Liver (tissue), 9 donors: ENCODE measurements around the gene GALNT10. TPM values are rescaled to one million over a fixed set of nuclear protein-coding genes. Genes with fewer than 3 reads are reported as not detected.

Experiments used
- DNase-seq: peaks from one replicate; pipeline ENCODE4 v3.0.0-alpha.2; 2017; ENCODE audit warnings: low spot score
- H3K27ac ChIP-seq, 2 donors: one replicate each; pipeline ENCODE4 v1.7.0; 2013; ENCODE audit warnings: inconsistent platforms in 2 of 2, low read length in 2 of 2, control low read depth in 1 of 2, low read depth in 1 of 2, mild to moderate bottlenecking in 1 of 2
- H3K27me3 ChIP-seq, 4 donors: one replicate each; pipeline versions ENCODE4 v1.6.1 to v1.7.0; 2013; ENCODE audit warnings: low read length in 3 of 4, inconsistent platforms in 1 of 4, mild to moderate bottlenecking in 1 of 4, moderate library complexity in 1 of 4; ENCODE audit not compliant: control insufficient read depth in 4 of 4, insufficient read depth in 4 of 4
- H3K36me3 ChIP-seq, 4 donors: one replicate each; pipeline versions ENCODE4 v1.6.1 to v1.7.0; 2013; ENCODE audit warnings: low read length in 3 of 4, mild to moderate bottlenecking in 3 of 4, low read depth in 1 of 4, moderate library complexity in 1 of 4; ENCODE audit not compliant: control insufficient read depth in 4 of 4, insufficient read depth in 3 of 4
- H3K4me1 ChIP-seq, 4 donors: one replicate each; pipeline versions ENCODE4 v1.6.1 to v1.7.0; 2013; ENCODE audit warnings: low read length in 3 of 4, mild to moderate bottlenecking in 3 of 4, moderate library complexity in 1 of 4; ENCODE audit not compliant: control insufficient read depth in 4 of 4, insufficient read depth in 4 of 4
- H3K4me3 ChIP-seq, 3 donors: one replicate each; pipeline versions ENCODE4 v1.6.1 to v1.7.0; 2013; ENCODE audit warnings: low read length in 3 of 3, control low read depth in 1 of 3, low read depth in 1 of 3, mild to moderate bottlenecking in 1 of 3
- H3K9ac ChIP-seq, 2 donors: one replicate each; pipeline ENCODE4 v1.7.0; 2013; ENCODE audit warnings: low read length in 2 of 2, mild to moderate bottlenecking in 2 of 2, moderate library complexity in 2 of 2, control low read depth in 1 of 2, low read depth in 1 of 2
- H3K9me3 ChIP-seq, 4 donors: one replicate each; pipeline versions ENCODE4 v1.6.1 to v1.7.0; 2013; ENCODE audit warnings: low read length in 3 of 4; ENCODE audit not compliant: control insufficient read depth in 4 of 4
- CTCF ChIP-seq: fragments of 150-350 bp; IDR thresholded peaks from 2 replicates; pipeline ENCODE4 v1.5.1; 2017; ENCODE audit warnings: improper control_type of control experiment, low read depth, low read length; ENCODE audit not compliant: missing input control
- EGR1 ChIP-seq, 2 donors: IDR thresholded peaks; 2 replicates each; pipeline ENCODE4 v1.6.1; 2016 to 2018; ENCODE audit warnings: antibody characterized with exemption in 2 of 2, low read depth in 2 of 2
- FOXA1 ChIP-seq: IDR thresholded peaks from 2 replicates; pipeline ENCODE4 v1.6.1; 2016; ENCODE audit warnings: antibody characterized with exemption
- FOXA2 ChIP-seq: IDR thresholded peaks from 2 replicates; pipeline ENCODE4 v1.6.1; 2016; ENCODE audit warnings: antibody characterized with exemption
- GABPA ChIP-seq, 2 donors: IDR thresholded peaks in 1 of 2; conservative IDR thresholded peaks in 1 of 2; 2 replicates each; pipeline ENCODE4 v1.6.1; 2016; ENCODE audit warnings: antibody characterized with exemption in 2 of 2, mild to moderate bottlenecking in 1 of 2, moderate library complexity in 1 of 2
- HNF4A ChIP-seq, 2 donors: conservative IDR thresholded peaks; 2 replicates each; pipeline ENCODE4 v1.6.1; 2016; ENCODE audit warnings: antibody characterized with exemption in 2 of 2, mild to moderate bottlenecking in 2 of 2
- HNF4G ChIP-seq: IDR thresholded peaks from 2 replicates; pipeline ENCODE4 v1.6.1; 2016; ENCODE audit warnings: antibody characterized with exemption
- JUND ChIP-seq, 2 donors: IDR thresholded peaks; 2 replicates each; pipeline ENCODE4 v1.6.1; 2016; ENCODE audit warnings: antibody characterized with exemption in 2 of 2
- MAX ChIP-seq: IDR thresholded peaks from 2 replicates; pipeline ENCODE4 v1.6.1; 2016; ENCODE audit warnings: antibody characterized with exemption
- NR2F2 ChIP-seq: IDR thresholded peaks from 2 replicates; pipeline ENCODE4 v1.6.1; 2016; ENCODE audit warnings: antibody characterized with exemption
- RAD21 ChIP-seq, 2 donors: IDR thresholded peaks; 2 replicates each; pipeline ENCODE4 v1.6.1; 2016; ENCODE audit warnings: antibody characterized with exemption in 2 of 2, mild to moderate bottlenecking in 2 of 2
- RXRA ChIP-seq, 2 donors: IDR thresholded peaks; 2 replicates each; pipeline ENCODE4 v1.6.1; 2017 to 2018; ENCODE audit warnings: antibody characterized with exemption in 2 of 2, mild to moderate bottlenecking in 1 of 2
- SP1 ChIP-seq: IDR thresholded peaks from 2 replicates; pipeline ENCODE4 v1.6.1; 2018; ENCODE audit warnings: antibody characterized with exemption, mild to moderate bottlenecking
- TAF1 ChIP-seq: conservative IDR thresholded peaks from 2 replicates; pipeline ENCODE4 v1.6.1; 2016; ENCODE audit warnings: antibody characterized with exemption, mild to moderate bottlenecking
- YY1 ChIP-seq: IDR thresholded peaks from 2 replicates; pipeline ENCODE4 v1.6.1; 2016; ENCODE audit warnings: antibody characterized with exemption, mild to moderate bottlenecking
- WGBS: extraction: QIAGEN DNeasy Blood & Tissue Kit; methylation state at CpG from one replicate; pipeline ENCODE4 v1.1.7; 2013; 5-methylcytosine and 5-hydroxymethylcytosine counted together
- polyA plus RNA-seq, 2 donors: library from polyadenylated mRNA; stranded (reverse) in 1 of 2; unstranded in 1 of 2; fragments of 200-250 nt in 1 of 2; fragments of >200 nt in 1 of 2; fragmentation: Nextera tagmentation in 1 of 2; extraction: Ambion mirVana in 1 of 2; gene quantifications; one replicate each; pipeline versions ENCODE4 v1.2.1 to v1.2.3, GENCODE V29; 2013 to 2015
- total RNA-seq, 2 donors: library from RNA; depleted of rRNA; stranded (reverse); fragments of >200 nt; gene quantifications; one replicate each; pipeline ENCODE4 v1.2.3, GENCODE V29; 2014
- TF ChIP-seq, protein P1 (sequence below): IDR thresholded peaks from 2 replicates; pipeline ENCODE4 v1.6.1; 2016; ENCODE audit warnings: antibody characterized with exemption, mild to moderate bottlenecking
- TF ChIP-seq, protein P2 (sequence below): IDR thresholded peaks from 2 replicates; pipeline ENCODE4 v1.6.1; 2016; ENCODE audit warnings: antibody characterized with exemption
- TF ChIP-seq, protein P3 (sequence below): IDR thresholded peaks from 2 replicates; pipeline ENCODE4 v1.6.1; 2016; ENCODE audit warnings: antibody characterized with exemption
- donor health status: healthy.
- donor health status: healthy.
- donor health status: healthy.
- donor health status: healthy.
- donor health status: healthy.

The GALNT10 gene
- total and polyA plus RNA-seq, 4 donors = 1.1 to 17.8 (median 5.3) TPM

DNA sequence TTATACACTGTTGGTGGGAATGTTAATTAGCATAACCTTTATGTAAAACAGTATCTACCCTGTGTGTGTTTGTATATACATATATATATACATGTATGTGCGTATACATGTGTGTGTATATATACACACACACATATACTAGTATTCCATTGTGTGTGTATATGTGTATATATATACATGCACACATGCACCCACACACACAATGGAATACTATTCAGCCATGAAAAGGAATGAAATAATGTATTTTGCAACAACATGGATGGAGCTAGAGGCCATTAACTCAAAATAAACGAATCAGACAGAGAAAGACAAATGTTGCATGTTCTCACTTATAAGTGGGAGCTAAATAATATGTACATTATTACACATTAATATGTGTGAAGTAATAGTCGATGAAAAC lies 237.7 kb downstream of the GALNT10 start:
- H3K4me1 ChIP-seq = peaks cover 0 to 4% (median 2%) of the 10 kb centered on the region in 4 donors
- H3K36me3 ChIP-seq = peaks cover 0 to under 1% (median 0%) of the 10 kb centered on the region in 4 donors
- TF ChIP-seq NR2F2 (no peak), MAX (no peak), CTCF (no peak), RAD21 (IDR thresholded peaks at IDR 0.05) (no peak), JUND (IDR thresholded peaks at IDR 0.05) (no peak), FOXA2 (no peak), GABPA (IDR thresholded peaks at IDR 0.05 in 1 of 2, conservative IDR thresholded peaks at IDR 0.05 in 1 of 2) (no peak), YY1 (no peak), SP1 (no peak), RXRA (IDR thresholded peaks at IDR 0.05) (no peak), FOXA1 (no peak), HNF4G (no peak), TAF1 (no peak), EGR1 (IDR thresholded peaks at IDR 0.05; ENCODE audit: low read depth in 2 of 2) (no peak), HNF4A (conservative IDR thresholded peaks at IDR 0.05) (no peak)
- TF ChIP-seq, protein P1, sequence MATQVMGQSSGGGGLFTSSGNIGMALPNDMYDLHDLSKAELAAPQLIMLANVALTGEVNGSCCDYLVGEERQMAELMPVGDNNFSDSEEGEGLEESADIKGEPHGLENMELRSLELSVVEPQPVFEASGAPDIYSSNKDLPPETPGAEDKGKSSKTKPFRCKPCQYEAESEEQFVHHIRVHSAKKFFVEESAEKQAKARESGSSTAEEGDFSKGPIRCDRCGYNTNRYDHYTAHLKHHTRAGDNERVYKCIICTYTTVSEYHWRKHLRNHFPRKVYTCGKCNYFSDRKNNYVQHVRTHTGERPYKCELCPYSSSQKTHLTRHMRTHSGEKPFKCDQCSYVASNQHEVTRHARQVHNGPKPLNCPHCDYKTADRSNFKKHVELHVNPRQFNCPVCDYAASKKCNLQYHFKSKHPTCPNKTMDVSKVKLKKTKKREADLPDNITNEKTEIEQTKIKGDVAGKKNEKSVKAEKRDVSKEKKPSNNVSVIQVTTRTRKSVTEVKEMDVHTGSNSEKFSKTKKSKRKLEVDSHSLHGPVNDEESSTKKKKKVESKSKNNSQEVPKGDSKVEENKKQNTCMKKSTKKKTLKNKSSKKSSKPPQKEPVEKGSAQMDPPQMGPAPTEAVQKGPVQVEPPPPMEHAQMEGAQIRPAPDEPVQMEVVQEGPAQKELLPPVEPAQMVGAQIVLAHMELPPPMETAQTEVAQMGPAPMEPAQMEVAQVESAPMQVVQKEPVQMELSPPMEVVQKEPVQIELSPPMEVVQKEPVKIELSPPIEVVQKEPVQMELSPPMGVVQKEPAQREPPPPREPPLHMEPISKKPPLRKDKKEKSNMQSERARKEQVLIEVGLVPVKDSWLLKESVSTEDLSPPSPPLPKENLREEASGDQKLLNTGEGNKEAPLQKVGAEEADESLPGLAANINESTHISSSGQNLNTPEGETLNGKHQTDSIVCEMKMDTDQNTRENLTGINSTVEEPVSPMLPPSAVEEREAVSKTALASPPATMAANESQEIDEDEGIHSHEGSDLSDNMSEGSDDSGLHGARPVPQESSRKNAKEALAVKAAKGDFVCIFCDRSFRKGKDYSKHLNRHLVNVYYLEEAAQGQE = no peak
- TF ChIP-seq, protein P2, sequence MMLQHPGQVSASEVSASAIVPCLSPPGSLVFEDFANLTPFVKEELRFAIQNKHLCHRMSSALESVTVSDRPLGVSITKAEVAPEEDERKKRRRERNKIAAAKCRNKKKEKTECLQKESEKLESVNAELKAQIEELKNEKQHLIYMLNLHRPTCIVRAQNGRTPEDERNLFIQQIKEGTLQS = no peak
- TF ChIP-seq, protein P3, sequence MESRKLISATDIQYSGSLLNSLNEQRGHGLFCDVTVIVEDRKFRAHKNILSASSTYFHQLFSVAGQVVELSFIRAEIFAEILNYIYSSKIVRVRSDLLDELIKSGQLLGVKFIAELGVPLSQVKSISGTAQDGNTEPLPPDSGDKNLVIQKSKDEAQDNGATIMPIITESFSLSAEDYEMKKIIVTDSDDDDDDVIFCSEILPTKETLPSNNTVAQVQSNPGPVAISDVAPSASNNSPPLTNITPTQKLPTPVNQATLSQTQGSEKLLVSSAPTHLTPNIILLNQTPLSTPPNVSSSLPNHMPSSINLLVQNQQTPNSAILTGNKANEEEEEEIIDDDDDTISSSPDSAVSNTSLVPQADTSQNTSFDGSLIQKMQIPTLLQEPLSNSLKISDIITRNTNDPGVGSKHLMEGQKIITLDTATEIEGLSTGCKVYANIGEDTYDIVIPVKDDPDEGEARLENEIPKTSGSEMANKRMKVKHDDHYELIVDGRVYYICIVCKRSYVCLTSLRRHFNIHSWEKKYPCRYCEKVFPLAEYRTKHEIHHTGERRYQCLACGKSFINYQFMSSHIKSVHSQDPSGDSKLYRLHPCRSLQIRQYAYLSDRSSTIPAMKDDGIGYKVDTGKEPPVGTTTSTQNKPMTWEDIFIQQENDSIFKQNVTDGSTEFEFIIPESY = no peak
- H3K27me3 ChIP-seq = no peaks in the 10 kb centered on the region
- 98% methylated on average over 3 of the region's 3 CpGs for WGBS
- no peak overlapping the region for H3K4me3 ChIP-seq
- H3K9me3 ChIP-seq = no peaks in the 10 kb centered on the region
- no peak overlapping the region for H3K9ac ChIP-seq
- no peak for DNase-seq
- no peak overlapping the region for H3K27ac ChIP-seq
